Measurements from ENCODE around the gene SCD. TPM values are rescaled to one million over a fixed set of nuclear protein-coding genes. Genes with fewer than 3 reads are reported as not detected.

SCD gene
- total and polyA plus RNA-seq, 2 experiments from 2014 or later = 325 to 816 TPM

DNA sequence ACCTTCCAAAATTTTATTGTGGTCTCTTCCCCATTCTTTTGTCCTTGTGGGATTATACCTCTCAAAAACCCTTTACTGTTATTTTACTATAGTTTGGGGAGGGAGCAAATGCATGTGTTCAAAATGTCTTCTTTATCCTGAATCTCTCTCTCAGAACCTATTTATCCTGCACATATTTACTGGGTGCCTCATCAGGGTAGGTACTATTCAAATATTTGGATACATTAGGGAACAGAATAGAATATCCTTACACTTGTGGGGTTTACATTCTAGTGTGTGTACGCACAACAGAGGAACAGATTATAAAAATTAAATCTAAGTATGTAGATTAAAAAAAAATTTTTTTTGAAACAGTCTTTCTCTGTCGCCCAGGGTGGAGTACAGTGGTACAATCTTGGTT, 48.6 kb downstream of the SCD start (continued):
- no peak for TF ChIP-seq NANOG (IDR thresholded peaks at IDR 0.05; ENCODE audit: borderline replicate concordance)
- TF ChIP-seq JUNB (IDR thresholded peaks at IDR 0.05; ENCODE audit: unreplicated experiment) = no peak
- TF ChIP-seq EZH2phosphoT487 (IDR thresholded peaks at IDR 0.05; ENCODE audit: unreplicated experiment) = no peak

DNA sequence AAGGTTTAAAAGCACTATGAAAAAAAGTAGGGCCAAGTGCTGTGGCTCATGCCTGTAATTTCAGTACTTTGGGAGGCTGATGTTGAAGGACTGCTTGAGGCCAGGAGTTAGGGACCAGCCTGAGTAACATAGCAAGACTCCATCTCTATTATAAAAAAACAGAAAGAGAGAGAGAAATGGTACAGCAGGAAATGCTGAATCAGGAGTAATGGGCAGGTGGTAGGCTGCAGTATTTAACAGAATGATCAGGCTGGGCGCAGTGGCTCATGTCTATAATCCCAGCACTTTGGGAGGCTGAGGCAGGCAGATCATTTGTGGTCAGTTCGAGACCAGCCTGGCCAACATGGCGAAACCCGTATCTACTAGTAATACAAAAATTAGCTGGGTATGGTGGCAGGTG, 49.6 kb downstream of the SCD start:
- no peak overlapping the region for H3K4me2 ChIP-seq
- no peaks in the 10 kb centered on the region for H3K36me3 ChIP-seq (ENCODE audit: insufficient read depth)
- no peaks in the 10 kb centered on the region for H3K9me2 ChIP-seq (ENCODE audit: insufficient read depth)
- Mint-ChIP-seq H3K9me3 (no peaks in the 10 kb centered on the region; the same call in 2 of the 3 replicates), H3K27me3 (ENCODE audit: insufficient read depth, low read depth, poor library complexity) (peaks cover 3% of the 10 kb centered on the region), H3K36me3 (ENCODE audit: low read depth) (no peaks in the 10 kb centered on the region), H3K4me1 (no peaks in the 10 kb centered on the region), H3K4me3 (no peak overlapping the region), H3K27ac (no peak overlapping the region)
- H3K4me3 ChIP-seq = no peak overlapping the region
- H3K4me1 ChIP-seq (ENCODE audit: insufficient read depth) = no peaks in the 10 kb centered on the region
- ATAC-seq (no peak), DNase-seq (ENCODE audit: low spot score) (no peak)
- TF ChIP-seq ZNF462 (CRISPR knock-in tag; IDR thresholded peaks at IDR 0.05) = no peak
- TF ChIP-seq EZH2 (IDR thresholded peaks at IDR 0.05; ENCODE audit: low read depth, unreplicated experiment) = no peak
- TF ChIP-seq, protein P1, sequence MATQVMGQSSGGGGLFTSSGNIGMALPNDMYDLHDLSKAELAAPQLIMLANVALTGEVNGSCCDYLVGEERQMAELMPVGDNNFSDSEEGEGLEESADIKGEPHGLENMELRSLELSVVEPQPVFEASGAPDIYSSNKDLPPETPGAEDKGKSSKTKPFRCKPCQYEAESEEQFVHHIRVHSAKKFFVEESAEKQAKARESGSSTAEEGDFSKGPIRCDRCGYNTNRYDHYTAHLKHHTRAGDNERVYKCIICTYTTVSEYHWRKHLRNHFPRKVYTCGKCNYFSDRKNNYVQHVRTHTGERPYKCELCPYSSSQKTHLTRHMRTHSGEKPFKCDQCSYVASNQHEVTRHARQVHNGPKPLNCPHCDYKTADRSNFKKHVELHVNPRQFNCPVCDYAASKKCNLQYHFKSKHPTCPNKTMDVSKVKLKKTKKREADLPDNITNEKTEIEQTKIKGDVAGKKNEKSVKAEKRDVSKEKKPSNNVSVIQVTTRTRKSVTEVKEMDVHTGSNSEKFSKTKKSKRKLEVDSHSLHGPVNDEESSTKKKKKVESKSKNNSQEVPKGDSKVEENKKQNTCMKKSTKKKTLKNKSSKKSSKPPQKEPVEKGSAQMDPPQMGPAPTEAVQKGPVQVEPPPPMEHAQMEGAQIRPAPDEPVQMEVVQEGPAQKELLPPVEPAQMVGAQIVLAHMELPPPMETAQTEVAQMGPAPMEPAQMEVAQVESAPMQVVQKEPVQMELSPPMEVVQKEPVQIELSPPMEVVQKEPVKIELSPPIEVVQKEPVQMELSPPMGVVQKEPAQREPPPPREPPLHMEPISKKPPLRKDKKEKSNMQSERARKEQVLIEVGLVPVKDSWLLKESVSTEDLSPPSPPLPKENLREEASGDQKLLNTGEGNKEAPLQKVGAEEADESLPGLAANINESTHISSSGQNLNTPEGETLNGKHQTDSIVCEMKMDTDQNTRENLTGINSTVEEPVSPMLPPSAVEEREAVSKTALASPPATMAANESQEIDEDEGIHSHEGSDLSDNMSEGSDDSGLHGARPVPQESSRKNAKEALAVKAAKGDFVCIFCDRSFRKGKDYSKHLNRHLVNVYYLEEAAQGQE (IDR thresholded peaks at IDR 0.05; ENCODE audit: unreplicated experiment) = no peak
- no peak for TF ChIP-seq NANOG (IDR thresholded peaks at IDR 0.05; ENCODE audit: borderline replicate concordance)
- TF ChIP-seq ZNF114 (CRISPR knock-in tag; IDR thresholded peaks at IDR 0.05) = no peak
- TF ChIP-seq CTCF (conservative IDR thresholded peaks at IDR 0.05; ENCODE audit: low read depth in 2 of 2) = no peak
- TF ChIP-seq ZNF331 (CRISPR knock-in tag; IDR thresholded peaks at IDR 0.05; ENCODE audit: low read depth) = no peak
- TF ChIP-seq EZH2phosphoT487 (IDR thresholded peaks at IDR 0.05; ENCODE audit: unreplicated experiment) = no peak
- TF ChIP-seq JUNB (IDR thresholded peaks at IDR 0.05; ENCODE audit: unreplicated experiment) = no peak
- TF ChIP-seq CREB1 (CRISPR knock-in tag; IDR thresholded peaks at IDR 0.05; ENCODE audit: low read depth) = no peak
- TF ChIP-seq POLR2AphosphoS5 (IDR thresholded peaks at IDR 0.05; ENCODE audit: low read depth) = no peak
- no peak for TF ChIP-seq STAT1 (IDR thresholded peaks at IDR 0.05; ENCODE audit: unreplicated experiment)
- TF ChIP-seq ETS1 (IDR thresholded peaks at IDR 0.05) = no peak
- no peaks in the 10 kb centered on the region for H3K27me3 ChIP-seq (ENCODE audit: insufficient read depth)
- no peak overlapping the region for H3K27ac ChIP-seq (ENCODE audit: low read depth)
- no peaks in the 10 kb centered on the region for H3K79me2 ChIP-seq (replicated peaks; ENCODE audit: insufficient read depth)
- H3F3A ChIP-seq (replicated peaks; ENCODE audit: low read depth) = no peaks in the 10 kb centered on the region
- no peak overlapping the region for H2AFZ ChIP-seq
- H4K20me1 ChIP-seq (replicated peaks; ENCODE audit: insufficient read depth) = no peaks in the 10 kb centered on the region

Measured in GM23338 (cell line).